ENCODE results near the gene FBXO44.
"Not testable (repeated sequence)": the region's sequence is repeated elsewhere in the genome, so short reads cannot be mapped to it uniquely, and the experiment has no call there.

The FBXO44 gene

DNA sequence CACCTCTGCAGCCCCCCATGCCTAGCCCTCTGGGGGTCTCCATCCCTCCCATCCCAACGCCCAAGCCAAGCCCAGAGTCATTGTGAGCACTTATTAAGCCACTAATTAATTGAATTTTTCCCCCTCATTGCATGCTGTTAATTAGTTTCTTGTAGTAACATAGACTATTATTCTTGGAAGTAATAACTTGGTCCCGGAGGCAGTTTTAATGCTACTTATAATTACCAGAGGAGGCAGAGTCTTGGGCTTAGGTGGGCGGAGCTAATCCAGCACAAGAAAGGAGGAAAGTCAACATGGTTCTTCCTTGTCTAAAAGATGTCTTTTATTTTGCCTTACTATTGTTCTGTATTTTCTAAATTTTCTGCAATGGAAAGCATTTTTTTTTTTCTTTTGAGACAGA, 28.1 kb upstream of the FBXO44 start:
- Mint-ChIP-seq H3K36me3 (ENCODE audit: low read depth) (no peaks in the 10 kb centered on the region), H3K4me1 (ENCODE audit: low read depth) (no peaks in the 10 kb centered on the region), H3K9me3 (no peaks in the 10 kb centered on the region), H3K27me3 (peaks cover 20% of the 10 kb centered on the region), H3K4me3 (no peak overlapping the region), H3K27ac (no peak overlapping the region)

DNA sequence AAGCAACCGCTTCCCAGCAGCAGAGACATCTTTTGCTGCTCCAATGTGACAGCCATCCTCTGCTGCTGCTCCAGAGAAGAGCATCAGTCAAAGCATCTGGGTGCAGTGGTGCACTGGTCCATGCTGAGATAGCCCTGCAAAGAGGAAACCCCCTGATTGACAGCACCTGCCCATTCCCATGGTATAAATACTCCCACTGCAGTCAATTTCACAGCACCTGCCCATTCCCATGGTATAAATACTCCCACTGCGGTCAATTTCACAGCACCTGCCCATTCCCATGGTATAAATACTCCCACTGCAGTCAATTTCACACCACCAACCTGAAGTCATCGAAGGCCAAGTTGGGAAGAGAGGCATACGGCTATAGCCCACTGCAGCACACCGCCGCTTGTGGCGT, 25.9 kb upstream of the FBXO44 start:
- no peak overlapping the region for H3K4me3 Mint-ChIP-seq
- no peaks in the 10 kb centered on the region for H3K36me3 Mint-ChIP-seq (ENCODE audit: low read depth)
- no peaks in the 10 kb centered on the region for H3K4me1 Mint-ChIP-seq (ENCODE audit: low read depth)
- H3K9me3 Mint-ChIP-seq: no peaks in the 10 kb centered on the region
- H3K27ac Mint-ChIP-seq: no peak overlapping the region
- peaks cover 21% of the 10 kb centered on the region for H3K27me3 Mint-ChIP-seq

DNA sequence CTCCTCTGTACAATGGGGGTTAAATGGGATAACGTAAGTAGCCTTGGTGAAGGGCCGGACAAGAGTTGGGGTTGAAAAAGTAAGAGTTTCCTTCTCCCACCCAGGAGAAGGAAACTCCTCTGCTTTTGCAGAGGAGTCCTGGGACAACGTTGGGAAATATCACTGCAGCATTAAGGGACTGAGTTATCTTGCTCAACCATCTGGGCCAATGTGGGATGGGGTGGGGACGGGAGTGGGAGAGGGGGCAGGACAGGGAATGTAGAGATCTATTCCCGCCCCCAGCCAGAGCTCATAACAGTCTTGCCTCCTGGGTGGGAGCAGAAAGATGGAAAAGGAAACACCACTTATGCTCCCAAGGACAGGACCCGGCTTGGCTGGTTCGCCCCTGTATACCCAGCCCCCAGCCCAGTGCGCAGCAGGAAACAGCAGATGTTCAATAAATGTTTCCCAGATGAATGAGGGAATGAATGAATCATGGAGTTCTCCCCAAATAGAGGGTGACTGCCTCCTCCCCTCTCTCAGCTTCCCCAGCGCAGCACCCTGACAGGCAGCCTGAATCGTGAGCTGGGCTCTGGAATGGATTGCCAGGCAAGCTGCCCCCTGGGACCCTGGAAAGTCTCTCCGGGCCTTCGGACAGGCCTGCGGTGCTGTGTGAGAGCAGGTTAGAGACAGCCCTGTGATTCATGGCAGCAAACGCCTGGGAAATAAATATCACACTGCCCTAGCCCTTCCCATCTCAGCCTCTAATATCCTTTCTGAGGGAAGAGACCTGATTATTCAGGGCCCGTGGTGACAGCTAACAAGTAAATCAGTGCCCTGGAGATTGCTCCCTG, 25.3 kb upstream of the FBXO44 start:
- H3K27ac Mint-ChIP-seq: no peak overlapping the region
- H3K9me3 Mint-ChIP-seq: no peaks in the 10 kb centered on the region
- H3K36me3 Mint-ChIP-seq (ENCODE audit: low read depth): no peaks in the 10 kb centered on the region
- no peaks in the 10 kb centered on the region for H3K4me1 Mint-ChIP-seq (ENCODE audit: low read depth)
- no peak overlapping the region for H3K4me3 Mint-ChIP-seq
- H3K27me3 Mint-ChIP-seq: peaks cover 28% of the 10 kb centered on the region

DNA sequence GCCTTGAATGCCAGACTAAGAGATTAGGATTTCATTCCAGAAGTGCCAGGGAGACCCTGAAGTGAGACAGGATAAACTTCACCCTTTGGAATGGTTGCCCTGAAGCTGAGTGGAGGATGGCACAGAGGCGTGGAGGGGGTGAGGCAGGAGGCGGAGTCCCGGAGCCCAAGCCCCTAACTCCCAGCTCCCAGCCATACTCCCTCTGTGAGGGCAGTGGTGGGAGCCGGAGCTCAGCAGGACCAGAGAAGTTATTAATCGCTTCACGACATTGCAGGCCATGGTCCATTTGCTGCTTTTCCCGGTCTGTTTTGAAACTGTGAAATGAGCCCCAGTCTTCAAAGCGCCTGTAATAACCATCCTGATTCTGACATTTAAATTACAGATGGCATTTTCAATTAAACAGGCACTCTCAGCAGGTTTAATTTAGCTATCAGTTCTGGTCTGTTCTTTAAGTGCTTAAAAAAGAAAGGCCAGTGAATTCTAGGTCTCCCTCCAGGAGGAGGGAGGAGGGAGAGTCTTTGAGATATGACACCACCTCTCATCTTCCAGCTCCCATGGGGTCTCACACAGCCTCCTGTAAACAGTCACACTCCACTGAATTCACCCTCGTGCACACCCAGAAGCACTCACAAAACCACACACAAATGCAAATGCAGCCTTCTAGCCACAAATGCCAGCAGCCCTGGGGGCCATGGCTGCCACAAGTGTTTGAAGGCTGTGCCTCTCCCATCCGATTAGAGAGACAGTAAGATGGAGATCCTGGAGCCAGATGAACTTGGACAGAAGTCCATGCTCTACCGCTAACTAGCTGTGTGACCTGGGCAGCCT, 20.1 kb upstream of the FBXO44 start:
- Mint-ChIP-seq H3K4me3 (no peak overlapping the region), H3K9me3 (no peaks in the 10 kb centered on the region), H3K36me3 (ENCODE audit: low read depth) (no peaks in the 10 kb centered on the region), H3K27ac (no peak overlapping the region), H3K27me3 (peaks cover 26% of the 10 kb centered on the region), H3K4me1 (ENCODE audit: low read depth) (no peaks in the 10 kb centered on the region)

DNA sequence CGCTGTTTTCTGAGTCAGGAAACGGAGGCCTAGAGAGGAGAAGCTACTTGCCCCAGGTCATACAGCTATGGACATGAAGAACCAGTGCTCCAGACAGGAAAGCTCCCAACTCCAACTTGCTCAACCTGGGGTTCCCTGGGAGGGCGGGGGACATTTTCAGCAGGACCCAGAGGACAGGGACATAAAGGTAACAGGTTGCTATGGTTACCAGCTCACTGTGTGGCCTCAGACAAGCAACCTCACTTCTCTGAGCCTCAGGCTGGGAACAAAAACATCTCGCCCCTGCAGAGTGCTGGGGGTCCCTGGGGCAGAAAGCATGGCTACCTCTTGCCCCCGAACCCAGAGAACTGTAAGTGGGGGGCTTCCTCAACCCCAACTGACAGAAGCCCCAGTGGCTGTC, 16.6 kb upstream of the FBXO44 start:
- no peak overlapping the region for H3K4me3 Mint-ChIP-seq

DNA sequence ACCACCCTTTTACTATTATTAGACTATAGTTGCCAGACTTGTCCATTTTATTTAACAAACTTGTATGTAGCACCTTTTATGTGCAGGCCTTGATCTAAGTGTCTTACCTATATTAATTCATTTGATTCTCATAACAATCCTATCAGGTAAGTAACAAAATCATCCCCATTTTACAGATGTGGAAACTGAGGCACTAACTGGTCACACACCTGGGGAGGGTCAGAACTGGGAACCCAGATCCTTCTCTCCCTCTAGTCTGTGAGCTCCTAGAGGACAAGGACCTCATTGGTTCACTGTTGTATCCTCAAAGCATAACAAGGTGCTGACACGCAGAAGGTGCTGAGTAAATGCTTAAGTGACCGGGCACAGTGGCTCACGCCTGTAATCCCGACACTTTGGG, 15.3 kb upstream of the FBXO44 start:
- no peaks in the 10 kb centered on the region for H3K9me3 Mint-ChIP-seq
- no peak overlapping the region for H3K27ac Mint-ChIP-seq
- peaks cover 14% of the 10 kb centered on the region for H3K27me3 Mint-ChIP-seq
- H3K36me3 Mint-ChIP-seq (ENCODE audit: low read depth): no peaks in the 10 kb centered on the region
- H3K4me3 Mint-ChIP-seq: no peak overlapping the region
- no peaks in the 10 kb centered on the region for H3K4me1 Mint-ChIP-seq (ENCODE audit: low read depth)

More for the DNA sequence above, 16.6 kb upstream of the FBXO44 start:
- no peak overlapping the region for H3K27ac Mint-ChIP-seq
- no peaks in the 10 kb centered on the region for H3K4me1 Mint-ChIP-seq (ENCODE audit: low read depth)
- no peaks in the 10 kb centered on the region for H3K9me3 Mint-ChIP-seq
- H3K36me3 Mint-ChIP-seq (ENCODE audit: low read depth): no peaks in the 10 kb centered on the region
- H3K27me3 Mint-ChIP-seq: peaks cover 20% of the 10 kb centered on the region

DNA sequence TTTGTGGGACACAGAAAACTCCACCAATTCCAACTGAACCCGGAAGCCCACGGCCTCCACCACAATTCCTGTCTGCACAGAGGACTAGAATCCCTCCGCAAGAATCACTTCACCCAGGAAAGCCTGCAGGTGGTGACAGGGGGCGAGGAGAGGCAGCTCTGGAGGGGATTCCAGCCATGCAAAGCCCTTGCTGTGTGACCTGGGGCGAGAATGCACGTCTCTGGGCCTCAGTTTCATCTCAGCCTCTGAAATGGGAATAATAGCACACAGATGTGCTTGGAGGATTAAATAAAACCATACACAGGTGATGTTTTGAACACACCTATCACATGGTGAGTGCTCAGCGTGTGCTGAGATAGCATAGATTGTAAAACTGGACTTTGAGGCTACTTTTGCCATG, 14.6 kb upstream of the FBXO44 start:
- Mint-ChIP-seq H3K9me3 (no peaks in the 10 kb centered on the region), H3K4me1 (ENCODE audit: low read depth) (no peaks in the 10 kb centered on the region), H3K36me3 (ENCODE audit: low read depth) (no peaks in the 10 kb centered on the region), H3K4me3 (no peak overlapping the region), H3K27me3 (peaks cover 10% of the 10 kb centered on the region), H3K27ac (no peak overlapping the region)

DNA sequence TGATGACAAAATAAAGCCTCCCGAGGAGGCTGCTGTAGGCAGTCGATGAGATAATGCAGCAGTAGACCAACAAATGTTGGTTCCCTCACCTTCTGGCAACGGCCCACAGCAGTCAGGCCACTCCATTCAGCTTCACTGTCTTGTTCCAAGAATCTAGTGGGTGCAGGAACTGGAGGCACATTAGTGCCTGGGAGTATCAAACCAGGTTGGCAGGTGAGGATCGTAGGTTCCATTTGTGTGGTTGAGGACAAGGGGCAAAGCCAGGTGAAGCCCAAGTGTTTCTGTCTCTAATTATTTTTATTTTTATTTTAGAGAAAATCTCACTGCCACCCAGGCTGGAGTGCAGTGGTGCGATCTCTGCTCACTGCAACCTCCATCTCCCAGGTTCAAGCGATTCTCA, 13.7 kb upstream of the FBXO44 start:
- H3K4me3 Mint-ChIP-seq: no peak overlapping the region
- H3K36me3 Mint-ChIP-seq (ENCODE audit: low read depth): no peaks in the 10 kb centered on the region
- no peaks in the 10 kb centered on the region for H3K4me1 Mint-ChIP-seq (ENCODE audit: low read depth)
- H3K9me3 Mint-ChIP-seq: no peaks in the 10 kb centered on the region
- H3K27me3 Mint-ChIP-seq: peaks cover 7% of the 10 kb centered on the region
- no peak overlapping the region for H3K27ac Mint-ChIP-seq

DNA sequence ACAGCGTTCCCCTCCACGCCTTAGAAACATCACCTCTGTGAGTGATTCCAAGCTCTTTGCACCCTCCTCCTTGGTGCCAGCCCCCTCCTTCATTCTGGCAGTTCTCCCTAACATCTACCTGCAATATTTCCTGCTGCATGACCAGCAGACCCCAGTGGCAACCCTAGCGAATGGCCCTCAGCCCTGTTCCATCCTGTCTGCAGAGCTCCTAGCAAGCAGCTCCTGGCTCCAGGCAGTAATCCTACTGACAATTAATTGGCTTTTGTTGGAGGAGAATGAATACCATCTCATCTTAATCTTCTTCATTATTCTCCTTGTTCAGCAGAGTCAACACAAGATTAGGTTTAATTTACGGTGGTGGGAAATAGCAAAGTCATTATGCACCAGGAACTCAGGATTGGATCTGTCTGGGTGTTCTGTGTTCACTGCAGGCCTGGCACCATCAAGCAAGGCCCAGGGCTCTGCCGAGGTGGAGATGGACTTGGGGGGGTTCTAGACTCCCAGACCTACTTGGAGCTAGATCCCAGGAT, 12.8 kb upstream of the FBXO44 start:
- H3K9me3 Mint-ChIP-seq: no peaks in the 10 kb centered on the region
- H3K27me3 Mint-ChIP-seq: peaks cover 4% of the 10 kb centered on the region
- H3K4me3 Mint-ChIP-seq: no peak overlapping the region
- no peaks in the 10 kb centered on the region for H3K36me3 Mint-ChIP-seq (ENCODE audit: low read depth)
- no peak overlapping the region for H3K27ac Mint-ChIP-seq
- no peaks in the 10 kb centered on the region for H3K4me1 Mint-ChIP-seq (ENCODE audit: low read depth)

DNA sequence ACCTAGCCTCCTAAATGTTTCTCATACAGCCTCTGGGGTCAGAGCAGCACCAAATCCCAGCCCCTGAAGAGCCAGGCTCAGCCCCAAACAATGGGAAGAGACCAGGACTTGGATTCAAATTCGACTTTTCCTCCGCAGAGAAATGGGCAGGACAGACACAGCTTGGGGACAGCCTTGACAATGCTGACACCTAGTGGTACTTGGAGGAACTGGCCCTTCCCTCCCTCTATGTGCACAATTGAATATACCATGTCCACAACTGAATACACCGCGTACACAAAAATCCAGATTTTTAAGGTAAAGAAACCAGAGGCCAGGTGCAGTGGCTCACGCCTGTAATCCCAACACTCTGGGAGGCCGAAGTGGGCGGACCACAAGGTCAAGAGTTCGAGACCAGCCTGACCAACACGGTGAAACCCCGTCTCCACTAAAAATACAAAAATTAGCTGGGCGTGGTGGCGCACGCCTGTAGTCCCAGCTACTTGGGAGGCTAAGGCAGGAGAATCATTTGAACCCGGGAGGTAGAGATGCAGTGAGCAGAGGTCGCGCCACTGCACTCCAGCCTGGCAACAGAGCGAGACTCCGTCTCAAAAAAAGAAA, 12.2 kb upstream of the FBXO44 start:
- H3K36me3 Mint-ChIP-seq (ENCODE audit: low read depth); H3K27me3 Mint-ChIP-seq; H3K4me3 Mint-ChIP-seq; H3K27ac Mint-ChIP-seq; H3K9me3 Mint-ChIP-seq; H3K4me1 Mint-ChIP-seq (ENCODE audit: low read depth): not testable (repeated sequence)

DNA sequence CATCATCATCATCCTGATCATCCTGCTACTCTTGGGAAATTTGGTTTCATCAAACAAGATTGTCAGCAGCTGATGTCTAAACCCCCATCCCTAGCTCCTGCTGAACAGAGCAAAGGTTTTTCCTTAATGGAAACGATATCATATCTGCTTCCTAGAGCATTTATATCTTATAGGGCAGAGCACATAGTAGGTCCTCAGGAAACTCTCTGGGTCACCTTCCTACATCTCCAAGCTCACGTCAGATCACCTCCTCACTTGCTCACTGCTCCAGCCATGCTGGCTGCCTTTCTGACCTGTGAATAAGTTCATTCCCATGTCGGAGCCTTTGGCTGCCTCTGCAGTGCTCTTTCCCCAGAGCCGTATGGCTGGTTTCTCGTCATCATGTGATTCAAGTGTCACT, 10.9 kb upstream of the FBXO44 start:
- Mint-ChIP-seq H3K4me3 (no peak overlapping the region), H3K27ac (no peak overlapping the region), H3K4me1 (ENCODE audit: low read depth) (no peaks in the 10 kb centered on the region), H3K27me3 (no peaks in the 10 kb centered on the region), H3K9me3 (no peaks in the 10 kb centered on the region), H3K36me3 (ENCODE audit: low read depth) (no peaks in the 10 kb centered on the region)

DNA sequence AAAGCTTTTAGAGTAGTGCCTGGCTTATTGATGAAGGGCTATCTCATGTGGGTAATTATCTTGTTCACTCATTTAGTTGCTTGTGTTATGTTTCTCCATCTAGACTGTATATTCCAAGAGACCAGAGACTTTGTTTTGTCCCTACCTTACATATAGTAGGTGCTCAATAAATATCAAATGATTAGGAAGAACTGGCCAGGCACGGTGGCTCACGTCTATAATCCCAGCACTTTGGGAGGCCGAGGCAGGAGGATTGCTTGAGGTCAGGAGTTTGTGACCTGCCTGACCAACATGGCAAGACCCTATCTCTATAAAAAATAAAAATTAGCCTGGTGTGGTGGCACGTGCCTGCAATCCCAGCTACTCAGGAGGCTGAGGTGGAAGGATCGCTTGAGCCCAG, 9.4 kb upstream of the FBXO44 start:
- no peak overlapping the region for H3K27ac Mint-ChIP-seq
- no peaks in the 10 kb centered on the region for H3K9me3 Mint-ChIP-seq

DNA sequence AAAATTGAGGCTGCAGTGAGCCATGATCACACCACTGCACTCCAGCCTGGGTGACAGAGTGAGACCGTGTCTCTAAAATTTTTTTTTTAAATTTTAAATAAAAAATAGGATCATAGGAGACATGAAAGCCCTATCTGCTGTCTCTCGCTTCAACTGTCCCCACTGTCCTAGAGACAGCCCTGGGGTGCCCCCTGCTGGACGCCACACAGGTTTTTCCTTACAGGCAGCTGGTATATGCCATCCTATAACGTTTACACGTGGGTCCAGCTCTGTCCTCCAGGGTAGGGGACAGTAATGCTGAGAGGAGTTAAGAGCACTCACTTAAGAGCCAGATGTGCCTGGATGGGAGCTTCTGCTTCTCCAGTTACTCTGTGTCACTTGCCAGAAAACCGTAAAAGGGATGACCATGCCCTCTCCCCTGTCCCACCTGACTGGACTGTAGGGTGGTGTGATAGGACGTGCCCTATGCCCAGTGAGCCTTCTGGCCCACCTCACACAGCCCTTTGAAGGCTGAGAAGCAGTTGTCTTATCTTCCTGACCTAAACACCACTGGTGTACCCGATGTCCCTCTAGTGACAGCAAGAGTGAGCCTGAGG, 8.9 kb upstream of the FBXO44 start:
- H3K36me3 Mint-ChIP-seq (ENCODE audit: low read depth): no peaks in the 10 kb centered on the region
- peaks cover 11% of the 10 kb centered on the region for H3K4me1 Mint-ChIP-seq (ENCODE audit: low read depth)
- H3K27ac Mint-ChIP-seq: no peak overlapping the region
- no peak overlapping the region for H3K4me3 Mint-ChIP-seq
- H3K9me3 Mint-ChIP-seq: no peaks in the 10 kb centered on the region
- H3K27me3 Mint-ChIP-seq: no peaks in the 10 kb centered on the region

More for the DNA sequence above, 9.4 kb upstream of the FBXO44 start:
- Mint-ChIP-seq H3K36me3 (ENCODE audit: low read depth) (no peaks in the 10 kb centered on the region), H3K4me3 (no peak overlapping the region), H3K27me3 (no peaks in the 10 kb centered on the region), H3K4me1 (ENCODE audit: low read depth) (peaks cover 6% of the 10 kb centered on the region)

DNA sequence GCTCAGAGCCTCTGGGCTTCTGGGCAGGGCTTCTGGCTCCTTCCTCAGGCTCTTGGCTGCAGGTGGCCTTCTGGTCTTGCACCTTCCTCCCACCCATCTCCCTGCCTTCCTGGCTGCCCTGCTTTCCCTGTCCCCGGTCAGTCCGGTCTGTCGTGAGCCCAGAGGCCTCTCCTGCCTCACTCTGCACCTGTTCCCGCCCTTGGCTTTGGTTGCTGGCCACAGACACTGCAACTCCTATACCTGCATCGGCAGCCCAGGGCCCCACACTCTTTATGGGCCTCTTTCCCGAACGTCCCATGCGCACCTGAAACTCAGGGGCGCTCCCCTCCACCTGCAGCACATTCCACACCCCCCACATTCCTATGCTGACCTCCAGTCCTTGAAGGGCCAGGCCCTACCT, 8.4 kb upstream of the FBXO44 start:
- H3K4me1 Mint-ChIP-seq (ENCODE audit: low read depth): peaks cover 17% of the 10 kb centered on the region
- H3K27ac Mint-ChIP-seq: no peak overlapping the region
- H3K4me3 Mint-ChIP-seq: no peak overlapping the region
- no peaks in the 10 kb centered on the region for H3K9me3 Mint-ChIP-seq
- no peaks in the 10 kb centered on the region for H3K36me3 Mint-ChIP-seq (ENCODE audit: low read depth)
- H3K27me3 Mint-ChIP-seq: no peaks in the 10 kb centered on the region

DNA sequence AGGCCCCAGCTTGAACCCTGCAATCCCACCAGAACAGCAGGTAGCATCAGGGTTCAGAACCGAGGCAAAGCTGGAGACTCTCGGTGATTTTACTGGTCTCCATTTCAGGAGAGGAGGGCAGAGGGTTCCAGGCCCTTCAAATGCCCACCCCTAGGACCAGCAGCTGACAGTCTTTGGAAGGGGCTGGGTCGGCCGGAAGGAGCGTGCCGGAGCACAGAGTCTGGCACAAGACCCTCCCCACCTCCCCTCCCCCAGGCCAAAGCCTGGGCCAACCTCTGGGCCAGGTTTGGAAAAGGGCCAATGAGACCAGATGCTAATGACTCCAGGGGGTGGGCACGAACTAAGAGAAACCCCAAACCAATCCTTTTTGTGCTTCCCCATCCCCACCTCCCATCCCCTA, 7.3 kb upstream of the FBXO44 start:
- Mint-ChIP-seq H3K9me3 (no peaks in the 10 kb centered on the region), H3K4me3 (no peak overlapping the region), H3K27me3 (no peaks in the 10 kb centered on the region), H3K36me3 (ENCODE audit: low read depth) (no peaks in the 10 kb centered on the region), H3K27ac (no peak overlapping the region), H3K4me1 (ENCODE audit: low read depth) (peaks cover 19% of the 10 kb centered on the region)

Data from stimulated activated naive CD8-positive, alpha-beta T cell treated with anti-CD3 and anti-CD28 coated beads, Interleukin-15, Interleukin-2, amounts not matched to agents 100 ng/mL and 50 ng/mL, for 24 hours (primary cell).